ENCODE results near the gene DBET.
"Not testable (repeated sequence)": the region's sequence is repeated elsewhere in the genome, so short reads cannot be mapped to it uniquely, and the experiment has no call there.

- TF ChIP-seq POLR2AphosphoS5 (IDR thresholded peaks at IDR 0.05) = not testable (repeated sequence)
- TF ChIP-seq, protein P1, sequence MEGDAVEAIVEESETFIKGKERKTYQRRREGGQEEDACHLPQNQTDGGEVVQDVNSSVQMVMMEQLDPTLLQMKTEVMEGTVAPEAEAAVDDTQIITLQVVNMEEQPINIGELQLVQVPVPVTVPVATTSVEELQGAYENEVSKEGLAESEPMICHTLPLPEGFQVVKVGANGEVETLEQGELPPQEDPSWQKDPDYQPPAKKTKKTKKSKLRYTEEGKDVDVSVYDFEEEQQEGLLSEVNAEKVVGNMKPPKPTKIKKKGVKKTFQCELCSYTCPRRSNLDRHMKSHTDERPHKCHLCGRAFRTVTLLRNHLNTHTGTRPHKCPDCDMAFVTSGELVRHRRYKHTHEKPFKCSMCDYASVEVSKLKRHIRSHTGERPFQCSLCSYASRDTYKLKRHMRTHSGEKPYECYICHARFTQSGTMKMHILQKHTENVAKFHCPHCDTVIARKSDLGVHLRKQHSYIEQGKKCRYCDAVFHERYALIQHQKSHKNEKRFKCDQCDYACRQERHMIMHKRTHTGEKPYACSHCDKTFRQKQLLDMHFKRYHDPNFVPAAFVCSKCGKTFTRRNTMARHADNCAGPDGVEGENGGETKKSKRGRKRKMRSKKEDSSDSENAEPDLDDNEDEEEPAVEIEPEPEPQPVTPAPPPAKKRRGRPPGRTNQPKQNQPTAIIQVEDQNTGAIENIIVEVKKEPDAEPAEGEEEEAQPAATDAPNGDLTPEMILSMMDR (IDR thresholded peaks at IDR 0.05) = not testable (repeated sequence)
Observed at GRCh38 chr4:190094031-190094430, 29.7 kb downstream of the DBET start.

Data from esophagus muscularis mucosa (tissue), 3 donors.